Right renal cortex interstitium (tissue), 3 donors: ENCODE measurements around the gene SLC35A3. TPM values are rescaled to one million over a fixed set of nuclear protein-coding genes. Genes with fewer than 3 reads are reported as not detected.

Experiments
- DNase-seq, 3 donors: peaks; one replicate each; pipeline ENCODE4 v3.0.0-alpha.2; 2013; ENCODE audit warnings: low read depth in 3 of 3, low spot score in 2 of 3
- polyA plus RNA-seq, 3 donors: library from polyadenylated mRNA; unstranded; fragments of 120-200 nt; gene quantifications; one replicate each; pipeline ENCODE4 v1.2.1, GENCODE V29; 2013; ENCODE audit not compliant: insufficient read length in 3 of 3

The SLC35A3 gene
- polyA plus RNA-seq, 3 donors, result 25.9 to 28.7 (median 27.4) TPM

GRCh38 chr1:100073531-100073930 lies 103.7 kb downstream of the SLC35A3 start:
- DNase-seq, result no peak

- no peak for DNase-seq
These were observed 105.0 kb downstream of the SLC35A3 start for GRCh38 chr1:100074604-100075395.

DNA sequence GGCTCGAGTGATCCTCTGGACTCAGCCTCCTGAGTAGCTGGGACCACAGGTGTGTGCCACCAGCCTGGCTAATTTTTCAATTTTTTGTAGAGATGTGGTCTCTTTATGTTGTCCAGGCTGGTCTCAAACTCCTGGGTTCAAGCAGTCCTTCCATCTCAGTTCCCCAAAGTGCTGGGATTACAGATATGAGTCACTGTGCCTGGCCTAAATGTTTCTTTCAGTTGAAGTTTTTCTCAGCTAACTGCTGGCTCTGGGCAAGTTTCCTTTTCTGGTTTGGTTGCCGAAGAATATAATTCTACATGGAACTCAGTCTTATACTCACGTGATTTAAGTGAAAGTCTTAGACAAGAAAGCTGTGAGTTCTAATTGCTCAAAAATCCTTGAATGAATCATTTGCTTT lies 106.0 kb downstream of the SLC35A3 start:
- no peak for DNase-seq

- DNase-seq, result no peak
These were observed 106.5 kb downstream of the SLC35A3 start for GRCh38 chr1:100076319-100076718.

- no peak for DNase-seq
These were observed 106.9 kb downstream of the SLC35A3 start for GRCh38 chr1:100076744-100077143.

GRCh38 chr1:100077531-100077930 lies 107.7 kb downstream of the SLC35A3 start:
- DNase-seq, result no peak

DNA sequence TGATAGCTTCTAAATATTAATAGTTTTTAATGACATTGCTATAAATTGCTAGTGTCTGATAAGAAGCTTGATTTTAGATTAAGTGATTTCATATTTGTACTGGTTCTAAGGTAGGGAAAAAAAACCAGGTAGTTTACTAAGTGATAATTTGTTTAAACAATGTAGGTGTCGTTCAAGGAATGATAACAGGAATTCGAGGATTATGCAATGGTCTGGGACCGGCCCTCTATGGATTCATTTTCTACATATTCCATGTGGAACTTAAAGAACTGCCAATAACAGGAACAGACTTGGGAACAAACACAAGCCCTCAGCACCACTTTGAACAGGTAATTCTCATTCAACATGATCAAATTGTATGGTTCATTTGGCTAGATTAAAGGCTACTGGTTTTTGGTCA lies 110.5 kb downstream of the SLC35A3 start:
- no peak for DNase-seq

Other genes starting within 250 kb of the SLC35A3 start
- 10 to 100 TPM in 1 of 3 donors, 1 to 10 TPM in 2; 8.4 to 11.5 (median 9.0) TPM for gene FRRS1, start 203.4 kb upstream of the SLC35A3 start, polyA plus RNA-seq
- 10 to 100 TPM; 30.3 to 32.7 (median 32.4) TPM for gene AGL, start 119.6 kb upstream of the SLC35A3 start, polyA plus RNA-seq
- 1 to 10 TPM; 8.2 to 9.6 (median 9.6) TPM for gene SASS6, start 162.9 kb downstream of the SLC35A3 start, polyA plus RNA-seq
- 10 to 100 TPM; 27.3 to 32.7 (median 31.4) TPM for gene TRMT13, start 163.2 kb downstream of the SLC35A3 start, polyA plus RNA-seq
- gene LRRC39, start 208.3 kb downstream of the SLC35A3 start, polyA plus RNA-seq, result 1 to 10 TPM; 2.1 to 2.4 (median 2.2) TPM